K562 (cell line): Measurements from ENCODE around the gene MFSD12. TPM values are rescaled to one million over a fixed set of nuclear protein-coding genes. Genes with fewer than 3 reads are reported as not detected.

ENCODE experiments used
- HMG20B ChIP-seq: fragments of 250-450 bp; sonication (Bioruptor Pico); IDR thresholded peaks from 2 replicates; pipeline ENCODE4 v1.5.0; 2021; ENCODE audit warnings: mild to moderate bottlenecking
- HNRNPLL ChIP-seq: fragments of 200-400 bp; formaldehyde crosslinking; IDR thresholded peaks from 2 replicates; pipeline ENCODE4 v1.6.1; 2017; ENCODE audit warnings: low read length, low read depth, mild to moderate bottlenecking; ENCODE audit not compliant: poor library complexity, severe bottlenecking
- NR3C1 ChIP-seq: sonication (generic); formaldehyde crosslinking; IDR thresholded peaks from 2 replicates; pipeline ENCODE4 v1.8.1; 2022; ENCODE audit warnings: missing genetic modification reagents
- RAD51 ChIP-seq: fragments of 450-650 bp; IDR thresholded peaks from 2 replicates; pipeline ENCODE4 v1.7.1; 2016; ENCODE audit warnings: low read depth, mild to moderate bottlenecking, borderline replicate concordance
- TOE1 ChIP-seq, 2 experiments: fragments of 450-650 bp in 1 of 2; sonication (generic) in 1 of 2; formaldehyde crosslinking in 1 of 2; IDR thresholded peaks; 2 replicates each; pipeline versions ENCODE4 v1.7.1 to v1.8.0; 2016 to 2022; ENCODE audit warnings: borderline replicate concordance in 2 of 2, mild to moderate bottlenecking in 2 of 2, antibody characterized with exemption in 1 of 2, inconsistent platforms in 1 of 2, low read depth in 1 of 2, missing genetic modification reagents in 1 of 2, moderate library complexity in 1 of 2
- ZBTB5 ChIP-seq: fragments of 450-650 bp; IDR thresholded peaks from 2 replicates; pipeline ENCODE4 v1.6.1; 2017; ENCODE audit warnings: antibody characterized with exemption
- ZNF407 ChIP-seq: fragments of 450-650 bp; IDR thresholded peaks from 2 replicates; pipeline ENCODE4 v1.6.1; 2016; ENCODE audit warnings: low read depth
- polyA plus RNA-seq, 8 experiments: library from polyadenylated mRNA; depleted of rRNA in 4 of 8; stranded (reverse) in 5 of 8; unstranded in 3 of 8; fragments of >200 nt; fragmentation: Nextera tagmentation in 2 of 8; fragmentation: Illumina TruSeq in 1 of 8; extraction: Ambion mirVana in 2 of 8; extraction: Trizol in 1 of 8; gene quantifications; 2 replicates each; pipeline versions ENCODE4 v1.2.1 to v1.2.3, GENCODE V29; 2011 to 2014; ENCODE audit warnings: inconsistent platforms in 1 of 8, missing spikeins in 1 of 8
- total RNA-seq, 7 experiments: library from RNA; depleted of rRNA in 6 of 7; stranded (reverse); fragments of >200 nt in 6 of 7; fragmentation: Illumina TruSeq in 2 of 7; extraction: Trizol in 2 of 7; gene quantifications; 2 replicates each; pipeline versions ENCODE4 v1.2.1 to v1.2.3, GENCODE V29; 2011 to 2021; ENCODE audit warnings: low replicate concordance in 1 of 7
- TF ChIP-seq, protein P1 (sequence below): fragments of 250-450 bp; sonication (Bioruptor Pico); IDR thresholded peaks from 2 replicates; pipeline ENCODE4 v1.5.0; 2020; ENCODE audit warnings: mild to moderate bottlenecking, borderline replicate concordance
- TF ChIP-seq, protein P2 (sequence below): fragments of 250-450 bp; sonication (Bioruptor Pico); IDR thresholded peaks from 2 replicates; pipeline ENCODE4 v1.5.0; 2021
- TF ChIP-seq, protein P3 (sequence below): fragments of 450-650 bp; IDR thresholded peaks from 2 replicates; pipeline ENCODE4 v1.6.1; 2016; ENCODE audit warnings: antibody characterized with exemption

Gene MFSD12
- total and polyA plus RNA-seq, 9 of the 15 experiments (the other 6 are each of a cell fraction or from before 2014, with no cell fraction given) = 0.69 to 112 (median 31.8) TPM

- TF ChIP-seq ZNF407 (no peak), RAD51 (no peak), NR3C1 (no peak), HMG20B (no peak), ZBTB5 (no peak), HNRNPLL (peak; percentile 55), TOE1 (IDR thresholded peaks at IDR 0.05; ENCODE audit: borderline replicate concordance) (no peak), TOE1 (CRISPR knock-in tag; IDR thresholded peaks at IDR 0.05; ENCODE audit: borderline replicate concordance, low read depth) (no peak)
- TF ChIP-seq, protein P1, sequence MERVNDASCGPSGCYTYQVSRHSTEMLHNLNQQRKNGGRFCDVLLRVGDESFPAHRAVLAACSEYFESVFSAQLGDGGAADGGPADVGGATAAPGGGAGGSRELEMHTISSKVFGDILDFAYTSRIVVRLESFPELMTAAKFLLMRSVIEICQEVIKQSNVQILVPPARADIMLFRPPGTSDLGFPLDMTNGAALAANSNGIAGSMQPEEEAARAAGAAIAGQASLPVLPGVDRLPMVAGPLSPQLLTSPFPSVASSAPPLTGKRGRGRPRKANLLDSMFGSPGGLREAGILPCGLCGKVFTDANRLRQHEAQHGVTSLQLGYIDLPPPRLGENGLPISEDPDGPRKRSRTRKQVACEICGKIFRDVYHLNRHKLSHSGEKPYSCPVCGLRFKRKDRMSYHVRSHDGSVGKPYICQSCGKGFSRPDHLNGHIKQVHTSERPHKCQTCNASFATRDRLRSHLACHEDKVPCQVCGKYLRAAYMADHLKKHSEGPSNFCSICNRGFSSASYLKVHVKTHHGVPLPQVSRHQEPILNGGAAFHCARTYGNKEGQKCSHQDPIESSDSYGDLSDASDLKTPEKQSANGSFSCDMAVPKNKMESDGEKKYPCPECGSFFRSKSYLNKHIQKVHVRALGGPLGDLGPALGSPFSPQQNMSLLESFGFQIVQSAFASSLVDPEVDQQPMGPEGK = no peak
- TF ChIP-seq, protein P2, sequence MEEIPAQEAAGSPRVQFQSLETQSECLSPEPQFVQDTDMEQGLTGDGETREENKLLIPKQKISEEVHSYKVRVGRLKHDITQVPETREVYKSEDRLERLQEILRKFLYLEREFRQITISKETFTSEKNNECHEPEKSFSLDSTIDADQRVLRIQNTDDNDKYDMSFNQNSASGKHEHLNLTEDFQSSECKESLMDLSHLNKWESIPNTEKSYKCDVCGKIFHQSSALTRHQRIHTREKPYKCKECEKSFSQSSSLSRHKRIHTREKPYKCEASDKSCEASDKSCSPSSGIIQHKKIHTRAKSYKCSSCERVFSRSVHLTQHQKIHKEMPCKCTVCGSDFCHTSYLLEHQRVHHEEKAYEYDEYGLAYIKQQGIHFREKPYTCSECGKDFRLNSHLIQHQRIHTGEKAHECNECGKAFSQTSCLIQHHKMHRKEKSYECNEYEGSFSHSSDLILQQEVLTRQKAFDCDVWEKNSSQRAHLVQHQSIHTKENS (CRISPR knock-in tag) = no peak
- TF ChIP-seq, protein P3, sequence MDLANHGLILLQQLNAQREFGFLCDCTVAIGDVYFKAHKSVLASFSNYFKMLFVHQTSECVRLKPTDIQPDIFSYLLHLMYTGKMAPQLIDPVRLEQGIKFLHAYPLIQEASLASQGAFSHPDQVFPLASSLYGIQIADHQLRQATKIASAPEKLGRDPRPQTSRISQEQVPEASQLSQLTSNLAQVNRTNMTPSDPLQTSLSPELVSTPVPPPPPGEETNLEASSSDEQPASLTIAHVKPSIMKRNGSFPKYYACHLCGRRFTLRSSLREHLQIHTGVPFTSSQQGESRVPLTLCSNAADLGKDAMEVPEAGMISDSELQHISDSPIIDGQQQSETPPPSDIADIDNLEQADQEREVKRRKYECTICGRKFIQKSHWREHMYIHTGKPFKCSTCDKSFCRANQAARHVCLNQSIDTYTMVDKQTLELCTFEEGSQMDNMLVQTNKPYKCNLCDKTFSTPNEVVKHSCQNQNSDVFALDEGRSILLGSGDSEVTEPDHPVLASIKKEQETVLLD = no peak
These were observed 28.1 kb upstream of the MFSD12 start, which contains the start of gene GIPC3 (continued) for GRCh38 chr19:3585301-3586126.
